DMS53 treated with DMSO at 0.1 percent for 48 hours (cell line): Measurements from ENCODE around the gene HOXC13.

Experiments
- DNase-seq: peaks from one replicate; lab custom pipeline; 2025; ENCODE audit not compliant: unreplicated experiment; lab: John Stamatoyannopoulos, UW

Gene HOXC13

GRCh38 chr12:53981634-53982565 lies 43.3 kb downstream of the HOXC13 start:
- no peak for DNase-seq

DNA sequence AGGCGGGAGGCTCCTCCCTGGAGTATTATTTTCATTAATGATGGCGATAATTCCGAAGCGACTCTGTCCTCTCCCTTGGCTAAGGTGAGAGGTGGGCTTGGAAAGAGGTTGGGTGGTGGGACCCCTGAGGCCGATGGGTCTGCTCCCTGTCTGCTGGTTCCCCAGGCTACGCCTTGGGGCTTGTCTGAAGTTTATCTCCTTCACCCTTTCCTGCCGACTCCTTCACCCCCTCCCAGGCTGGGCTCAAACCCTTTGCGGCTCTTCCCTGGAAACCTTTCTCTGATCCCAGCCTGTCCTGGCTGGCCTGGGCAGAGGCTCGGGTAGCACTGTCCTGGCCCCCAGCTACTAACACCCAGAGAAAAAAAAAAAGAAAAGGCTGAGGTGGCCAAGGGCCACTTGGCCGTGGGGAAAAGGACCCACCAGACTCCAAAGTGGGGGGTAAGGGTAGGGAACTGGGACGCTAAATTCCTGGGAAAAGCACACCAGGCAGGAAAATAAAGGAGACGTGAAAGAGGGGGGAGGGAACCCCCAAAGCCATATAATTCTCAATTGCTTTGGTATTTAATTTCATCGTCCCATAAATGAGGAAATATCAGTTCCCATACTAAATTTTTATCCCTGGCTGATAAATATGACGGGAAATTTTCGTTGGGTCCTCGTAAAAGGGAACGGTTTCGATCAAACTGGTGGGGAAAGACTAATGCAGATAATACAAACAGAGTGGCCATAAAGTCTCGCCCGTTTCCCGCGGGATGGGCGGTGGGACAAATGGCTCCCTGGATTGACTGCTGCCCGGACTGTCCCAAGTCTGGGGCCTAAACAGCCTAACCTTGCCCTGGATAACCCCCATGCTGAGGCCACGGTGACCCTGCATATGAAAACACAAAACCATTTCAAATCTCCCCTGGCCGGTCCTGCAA lies 44.3 kb downstream of the HOXC13 start:
- DNase-seq: no peak

DNA sequence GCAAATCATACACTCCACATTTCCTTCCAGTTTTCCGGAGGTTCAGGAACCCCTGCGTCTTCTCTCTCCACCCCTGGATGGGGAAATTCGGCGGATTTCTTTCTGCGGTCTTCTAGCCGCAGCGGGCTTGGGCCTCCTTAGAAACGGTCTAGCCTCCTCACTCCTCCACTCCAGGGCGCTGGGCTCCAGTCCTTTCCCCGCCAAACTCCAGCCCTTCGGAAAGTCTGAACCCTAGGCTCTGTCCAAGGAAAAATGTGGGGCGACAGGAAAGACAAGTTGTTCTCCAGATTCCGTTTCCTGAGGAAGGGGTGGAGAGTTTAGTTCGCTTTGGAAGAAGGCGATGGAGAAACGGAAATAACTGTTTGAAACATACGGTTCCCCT lies 44.9 kb downstream of the HOXC13 start:
- DNase-seq: no peak

DNA sequence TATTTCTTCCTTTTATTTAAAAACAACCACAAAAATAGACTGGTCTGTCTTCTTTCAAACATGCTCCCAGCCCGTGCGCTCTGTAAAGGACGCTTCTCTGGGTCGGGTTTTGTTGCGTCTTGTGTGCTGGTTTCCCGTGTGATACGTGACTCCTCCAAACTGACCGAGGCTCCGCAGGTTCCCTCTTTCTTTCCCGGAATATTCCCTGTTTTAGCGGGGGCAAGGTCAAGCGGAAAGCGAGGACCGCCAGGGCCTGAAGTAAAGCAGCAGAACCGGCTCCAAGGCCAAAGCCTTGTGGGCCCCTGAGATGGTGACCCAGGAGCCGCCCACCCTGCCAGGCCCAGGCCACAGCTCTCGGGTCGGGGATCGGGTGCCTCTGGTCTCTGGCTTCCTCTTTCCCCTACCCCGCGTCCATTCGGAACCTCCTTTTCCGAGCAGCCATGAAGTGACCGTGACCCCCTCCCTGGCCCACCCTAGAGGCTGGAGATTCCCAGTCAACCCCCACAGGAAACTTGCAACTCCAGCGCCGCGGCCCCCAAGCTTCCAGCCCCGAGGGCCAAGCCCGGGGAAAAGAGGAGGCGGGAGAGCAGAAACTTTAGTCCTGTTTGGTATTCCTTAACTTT lies 45.4 kb downstream of the HOXC13 start:
- no peak for DNase-seq

GRCh38 chr12:53984901-53985691 lies 46.5 kb downstream of the HOXC13 start, which contains the start of gene HOXC10:
Gene HOXC10, plus strand, starts transcription at chr12:53985146. Its CDS starts 114 bp downstream, at chr12:53985260.
- no peak for DNase-seq

GRCh38 chr12:53985692-53985993 lies 47.0 kb downstream of the HOXC13 start:
- DNase-seq: no peak

DNA sequence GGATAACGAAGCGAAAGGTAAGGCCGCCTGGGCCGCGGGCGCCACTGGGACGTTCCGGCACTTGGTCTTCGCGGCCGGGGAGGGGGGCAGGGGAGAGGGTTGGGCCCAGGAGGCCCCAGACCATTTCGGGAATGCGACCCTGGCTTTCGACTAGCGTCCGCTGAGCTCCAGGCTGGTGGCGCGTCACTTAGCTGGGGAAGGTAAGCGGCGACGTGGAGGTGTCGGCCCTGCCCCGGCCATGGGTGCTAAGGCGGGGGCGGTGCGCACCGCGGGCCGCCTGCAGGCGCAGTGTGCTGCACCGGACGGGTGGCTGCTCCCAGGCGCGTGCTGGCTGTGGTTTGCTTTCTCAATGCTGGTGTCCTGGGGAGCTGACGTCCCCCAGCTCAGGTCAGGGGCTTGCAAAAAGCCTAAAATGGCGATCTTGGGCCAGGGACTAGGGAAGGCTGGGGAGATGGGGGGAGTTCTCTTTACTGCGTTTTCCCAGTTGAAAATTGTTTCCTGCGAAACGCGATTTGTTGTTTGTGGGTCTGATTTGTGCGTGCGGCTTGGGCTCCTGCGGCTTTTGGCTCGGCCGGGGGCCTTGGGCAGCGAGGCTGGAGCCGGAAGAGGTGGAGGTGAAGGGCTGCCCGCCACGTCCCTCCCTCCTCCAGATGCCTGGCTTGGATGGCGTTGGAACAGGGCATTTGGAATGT lies 47.5 kb downstream of the HOXC13 start:
- no peak for DNase-seq

GRCh38 chr12:53986686-53987483 lies 48.3 kb downstream of the HOXC13 start:
- no peak for DNase-seq

- DNase-seq: no peak
Observed at GRCh38 chr12:53987787-53988230, 49.2 kb downstream of the HOXC13 start.

DNA sequence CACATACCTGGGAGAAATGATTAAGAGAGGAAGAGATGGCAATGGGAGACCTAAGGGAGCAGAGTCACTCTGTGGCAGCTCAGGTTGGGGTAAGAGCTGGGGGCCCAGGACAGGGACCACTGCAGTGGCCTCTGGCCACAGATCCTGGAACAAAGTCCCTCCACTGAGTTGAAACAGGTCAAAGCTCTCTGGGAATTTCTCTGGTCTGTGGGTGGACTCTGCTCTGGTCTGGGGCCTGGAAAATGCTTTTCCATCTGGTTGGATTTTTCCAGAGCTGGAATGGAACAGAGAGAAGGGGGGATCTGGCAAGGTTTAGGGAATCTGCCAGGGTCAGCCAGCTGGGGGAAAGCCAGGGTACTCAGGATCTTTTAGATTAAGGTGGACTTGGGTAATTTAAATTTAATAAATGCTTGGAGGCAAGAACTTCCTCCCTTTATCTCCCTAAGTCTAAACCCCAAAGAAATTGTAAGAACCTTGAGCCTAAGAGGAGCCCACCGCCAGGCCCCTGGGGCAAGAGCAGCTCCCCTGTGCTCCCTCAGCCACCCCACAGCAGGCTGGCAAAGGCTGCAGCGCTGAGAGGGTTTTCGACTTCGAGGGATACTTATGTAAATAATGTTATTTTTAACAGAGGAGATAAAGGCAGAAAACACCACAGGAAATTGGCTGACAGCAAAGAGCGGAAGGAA lies 50.1 kb downstream of the HOXC13 start:
- no peak for DNase-seq

GRCh38 chr12:53989227-53990113 lies 50.8 kb downstream of the HOXC13 start:
- DNase-seq: no peak

- no peak for DNase-seq
Observed at GRCh38 chr12:53990311-53991076, 51.9 kb downstream of the HOXC13 start.

GRCh38 chr12:53991077-53991460 lies 52.4 kb downstream of the HOXC13 start:
- no peak for DNase-seq

GRCh38 chr12:53992377-53992889 lies 53.8 kb downstream of the HOXC13 start:
- DNase-seq: no peak

DNA sequence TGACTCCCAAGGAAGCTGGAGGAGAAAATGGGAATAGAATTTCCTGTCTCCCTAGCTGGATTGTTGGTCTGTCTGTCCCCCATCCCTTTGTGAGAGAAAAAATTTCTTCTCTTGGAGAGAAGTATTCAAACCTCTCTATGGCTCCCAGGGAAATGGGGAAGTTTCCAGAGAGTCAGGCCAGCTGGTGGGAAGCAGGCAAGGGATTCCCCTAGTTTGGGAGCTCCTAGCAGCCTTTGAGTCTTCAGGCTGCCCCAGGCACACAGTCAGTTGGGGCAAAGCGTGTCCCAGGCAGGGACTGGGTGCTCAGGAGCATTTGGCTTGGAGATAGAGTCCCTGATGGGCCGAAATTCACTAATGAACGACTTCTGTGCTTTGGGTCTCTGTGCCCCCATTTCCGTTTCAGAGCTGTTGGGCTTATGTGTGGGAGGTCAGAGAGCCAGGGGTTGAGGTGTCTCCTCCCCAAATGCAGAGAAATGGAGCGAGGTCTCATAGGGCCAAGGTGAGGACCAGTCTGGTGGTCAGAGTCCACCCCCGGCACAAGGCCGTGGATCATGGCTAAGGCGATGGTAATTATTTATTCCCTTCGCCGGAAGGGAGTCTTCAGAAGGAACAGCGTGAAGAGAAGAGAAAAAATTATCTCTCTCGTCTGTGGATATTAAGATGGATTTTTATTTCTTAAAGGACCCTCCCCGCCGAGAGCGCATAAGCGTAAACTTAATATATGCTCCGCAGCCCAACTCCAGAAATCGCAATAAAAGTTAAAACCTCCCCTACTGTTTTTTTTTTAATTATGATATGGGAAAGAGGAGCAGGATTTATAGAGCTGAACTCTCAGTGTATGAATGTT lies 54.8 kb downstream of the HOXC13 start:
- DNase-seq: no peak

DNA sequence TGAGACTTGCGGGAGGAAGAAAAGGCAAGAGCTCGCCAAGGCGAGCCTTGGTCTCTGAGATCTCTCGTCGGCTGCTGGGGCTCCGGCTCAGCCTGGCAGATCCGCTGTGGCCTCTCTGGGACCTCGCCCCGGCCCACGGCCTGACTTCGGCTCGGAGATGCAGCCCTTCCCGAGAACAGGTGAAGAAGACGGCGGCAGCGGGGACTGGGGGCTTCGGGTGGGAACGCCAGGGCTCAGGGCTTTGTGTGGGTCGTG lies 55.3 kb downstream of the HOXC13 start:
- DNase-seq: no peak
